Neuronal stem cell (in vitro differentiated cells): Measurements from ENCODE around the gene P2RY4.

Source experiments
- DNase-seq: peaks from one replicate; pipeline ENCODE4 v3.0.0-alpha.2; 2013; ENCODE audit warnings: low spot score
- H2AFZ ChIP-seq: one replicate; pipeline ENCODE4 v1.6.1; 2013; ENCODE audit warnings: mild to moderate bottlenecking, low read length, inconsistent platforms
- H2AK5ac ChIP-seq: 2 replicates; pipeline ENCODE4 v1.6.1; 2013; ENCODE audit warnings: low read depth, mild to moderate bottlenecking, inconsistent platforms, low read length, moderate library complexity, mixed read lengths
- H2BK120ac ChIP-seq: 2 replicates; pipeline ENCODE4 v1.6.1; 2013; ENCODE audit warnings: low read depth, mild to moderate bottlenecking, inconsistent platforms, low read length, moderate library complexity, mixed read lengths
- H2BK12ac ChIP-seq: one replicate; pipeline ENCODE4 v1.6.1; 2013; ENCODE audit warnings: low read length, inconsistent platforms
- H2BK15ac ChIP-seq: 2 replicates; pipeline ENCODE4 v1.6.1; 2013; ENCODE audit warnings: mild to moderate bottlenecking, low read length, inconsistent platforms, mixed read lengths
- H2BK5ac ChIP-seq: one replicate; pipeline ENCODE4 v1.6.1; 2013; ENCODE audit warnings: inconsistent platforms, mild to moderate bottlenecking, low read length, moderate library complexity
- H3K14ac ChIP-seq: one replicate; pipeline ENCODE4 v1.6.1; 2013; ENCODE audit warnings: low read length, inconsistent platforms
- H3K18ac ChIP-seq: 2 replicates; pipeline ENCODE4 v1.6.1; 2013; ENCODE audit warnings: low read length, inconsistent platforms
- H3K23ac ChIP-seq: 2 replicates; pipeline ENCODE4 v1.6.1; 2013; ENCODE audit warnings: low read depth, mild to moderate bottlenecking, mixed read lengths, low read length, inconsistent platforms; ENCODE audit not compliant: poor library complexity
- H3K27ac ChIP-seq: replicated peaks from 3 replicates; pipeline ENCODE4 v1.5.1; 2013; ENCODE audit warnings: low read length, inconsistent platforms
- H3K27me3 ChIP-seq, 3 experiments: 2 replicates each; pipeline ENCODE4 v1.6.1; 2013; ENCODE audit warnings: low read length in 3 of 3, mild to moderate bottlenecking in 2 of 3, inconsistent platforms in 1 of 3, low read depth in 1 of 3, mixed read lengths in 1 of 3, moderate library complexity in 1 of 3; ENCODE audit not compliant: control insufficient read depth in 3 of 3, insufficient read depth in 3 of 3
- H3K36me3 ChIP-seq, 2 donors: replicated peaks in 1 of 2; 2 replicates each; pipeline ENCODE4 v1.6.1; 2013; ENCODE audit warnings: low read length in 2 of 2; ENCODE audit not compliant: control insufficient read depth in 2 of 2, insufficient read depth in 2 of 2
- H3K4ac ChIP-seq: 2 replicates; pipeline ENCODE4 v1.6.1; 2013; ENCODE audit warnings: inconsistent platforms, mild to moderate bottlenecking, low read length, moderate library complexity
- H3K4me1 ChIP-seq, 2 donors: 1 replicate in 1 of 2; 2 replicates in 1 of 2; pipeline ENCODE4 v1.6.1; 2013; ENCODE audit warnings: low read length in 2 of 2, low read depth in 1 of 2; ENCODE audit not compliant: control insufficient read depth in 2 of 2, insufficient read depth in 1 of 2
- H3K4me2 ChIP-seq: one replicate; pipeline ENCODE4 v1.6.1; 2013; ENCODE audit warnings: mild to moderate bottlenecking, low read length, inconsistent platforms; ENCODE audit not compliant: insufficient read depth, poor library complexity, severe bottlenecking
- H3K4me3 ChIP-seq, 2 donors: 2 replicates each; pipeline ENCODE4 v1.5.1; 2013; ENCODE audit warnings: low read length in 2 of 2, mild to moderate bottlenecking in 2 of 2, inconsistent platforms in 1 of 2, moderate library complexity in 1 of 2
- H3K79me1 ChIP-seq: one replicate; pipeline ENCODE4 v1.6.1; 2013; ENCODE audit warnings: low read depth, mild to moderate bottlenecking, inconsistent platforms, low read length, moderate library complexity
- H3K9ac ChIP-seq: one replicate; pipeline ENCODE4 v1.6.1; 2013; ENCODE audit warnings: mild to moderate bottlenecking, low read depth, low read length, inconsistent platforms; ENCODE audit not compliant: poor library complexity
- H3K9me3 ChIP-seq, 2 donors: replicated peaks in 1 of 2; 2 replicates each; pipeline versions ENCODE3 to v1.6.1; 2013; ENCODE audit warnings: low read length in 2 of 2, mild to moderate bottlenecking in 2 of 2, inconsistent platforms in 1 of 2, low read depth in 1 of 2, mixed read lengths in 1 of 2, moderate library complexity in 1 of 2; ENCODE audit not compliant: control insufficient read depth in 2 of 2, insufficient read depth in 1 of 2
- H4K8ac ChIP-seq: one replicate; pipeline ENCODE4 v1.6.1; 2013; ENCODE audit warnings: low read depth, mild to moderate bottlenecking, inconsistent platforms, low read length, moderate library complexity
- H4K91ac ChIP-seq: one replicate; pipeline ENCODE4 v1.6.1; 2013; ENCODE audit warnings: low read length, low read depth, mild to moderate bottlenecking, inconsistent platforms; ENCODE audit not compliant: poor library complexity
- WGBS, 2 donors: extraction: QIAGEN DNeasy Blood & Tissue Kit; methylation state at CpG; one replicate each; pipeline ENCODE4 v1.1.7; 2013; ENCODE audit warnings: missing lambda C conversion rate in 2 of 2, mixed read lengths in 1 of 2; ENCODE audit not compliant: insufficient read length in 2 of 2, insufficient replicate concordance in 1 of 2; ENCODE audit errors: extremely low coverage in 2 of 2; 5-methylcytosine and 5-hydroxymethylcytosine counted together

Gene P2RY4

GRCh38 chrX:70240751-70241150 lies 19.3 kb downstream of the P2RY4 start:
- H3K27me3 ChIP-seq = peaks cover 0 to 13% (median 0%) of the 10 kb centered on the region in 3 experiments
- no peak overlapping the region for H3K4me2 ChIP-seq
- no peak overlapping the region for H3K23ac ChIP-seq
- no peak overlapping the region for H3K27ac ChIP-seq
- no peak for DNase-seq
- no peak overlapping the region for H2AK5ac ChIP-seq
- no peaks in the 10 kb centered on the region for H3K36me3 ChIP-seq
- H2BK120ac ChIP-seq = no peak overlapping the region
- H3K9ac ChIP-seq = no peak overlapping the region
- no peak overlapping the region for H3K18ac ChIP-seq
- no peaks in the 10 kb centered on the region for H3K9me3 ChIP-seq
- WGBS, 2 donors = no CpG with 5 or more reads among the region's 1 CpG
- H2BK12ac ChIP-seq = no peak overlapping the region
- H4K91ac ChIP-seq = no peak overlapping the region
- no peak overlapping the region for H2BK5ac ChIP-seq
- H3K4me1 ChIP-seq = no peaks in the 10 kb centered on the region
- no peaks in the 10 kb centered on the region for H3K79me1 ChIP-seq
- no peak overlapping the region for H2AFZ ChIP-seq
- no peak overlapping the region for H3K4me3 ChIP-seq
- no peak overlapping the region for H3K14ac ChIP-seq
- no peak overlapping the region for H3K4ac ChIP-seq
- no peak overlapping the region for H4K8ac ChIP-seq
- no peak overlapping the region for H2BK15ac ChIP-seq

DNA sequence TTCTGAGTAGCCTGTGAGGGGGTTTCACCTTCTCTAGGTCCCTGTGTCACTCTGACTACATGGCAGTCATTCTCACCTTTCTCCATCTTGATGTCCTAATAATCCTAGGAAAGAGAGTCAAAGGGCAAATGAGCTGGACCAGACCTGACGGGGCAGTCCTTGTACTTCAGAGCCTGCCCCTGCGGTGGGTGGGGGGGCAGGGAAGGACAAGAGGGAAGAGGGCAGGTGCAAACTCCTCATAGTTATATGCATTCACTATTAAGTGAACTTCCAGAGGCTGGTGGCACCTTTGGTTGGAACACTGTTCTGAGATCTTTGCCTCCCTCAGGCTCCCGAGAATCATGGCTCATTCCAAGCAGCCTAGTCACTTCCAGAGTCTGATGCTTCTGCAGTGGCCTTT lies 25.6 kb downstream of the P2RY4 start, which contains the start of gene AWAT1:
Gene AWAT1 (plus strand): TSS at position 301 of the 400 bp plus-strand sequence. CDS start 41 bp downstream, at position 342.
- Histone ChIP-seq H2BK12ac (no peak within 1 kb of the TSS), H4K91ac (no peak within 1 kb of the TSS), H3K4me3 (no peak within 1 kb of the TSS), H3K79me1 (no peaks in the 10 kb centered on the region), H3K4me2 (no peak within 1 kb of the TSS), H3K14ac (no peak within 1 kb of the TSS), H4K8ac (peak within 1 kb of the TSS; percentile 17), H3K27me3 (peaks cover 0 to 11% (median 0%) of the 10 kb centered on the region in 3 experiments), H2AK5ac (no peak within 1 kb of the TSS), H2BK15ac (no peak within 1 kb of the TSS), H3K4me1 (no peaks in the 10 kb centered on the region), H3K4ac (no peak within 1 kb of the TSS), H2AFZ (no peak within 1 kb of the TSS), H2BK5ac (no peak within 1 kb of the TSS), H3K27ac (no peak within 1 kb of the TSS), H3K36me3 (no peaks in the 10 kb centered on the region), H3K9ac (no peak within 1 kb of the TSS), H2BK120ac (no peak within 1 kb of the TSS), H3K23ac (no peak within 1 kb of the TSS), H3K9me3 (no peaks in the 10 kb centered on the region), H3K18ac (no peak within 1 kb of the TSS)
- WGBS, 2 donors = no CpG with 5 or more reads among the region's 3 CpGs
- no peak for DNase-seq

- H2AFZ ChIP-seq = no peak overlapping the region
- no peaks in the 10 kb centered on the region for H3K79me1 ChIP-seq
- peaks cover 0 to 8% (median 0%) of the 10 kb centered on the region in 3 experiments for H3K27me3 ChIP-seq
- H4K91ac ChIP-seq = no peak overlapping the region
- H4K8ac ChIP-seq = no peak overlapping the region
- no peak overlapping the region for H2BK12ac ChIP-seq
- no peak overlapping the region for H2AK5ac ChIP-seq
- WGBS, 2 donors = no CpG with 5 or more reads among the region's 4 CpGs
- no peaks in the 10 kb centered on the region for H3K36me3 ChIP-seq
- no peaks in the 10 kb centered on the region for H3K9me3 ChIP-seq
- no peak overlapping the region for H3K18ac ChIP-seq
- H3K23ac ChIP-seq = no peak overlapping the region
- H3K27ac ChIP-seq = no peak overlapping the region
- H2BK15ac ChIP-seq = no peak overlapping the region
- H3K9ac ChIP-seq = no peak overlapping the region
- no peaks in the 10 kb centered on the region for H3K4me1 ChIP-seq
- H3K4me2 ChIP-seq = no peak overlapping the region
- H2BK5ac ChIP-seq = no peak overlapping the region
- H3K14ac ChIP-seq = no peak overlapping the region
- H3K4ac ChIP-seq = no peak overlapping the region
- no peak overlapping the region for H2BK120ac ChIP-seq
- no peak overlapping the region for H3K4me3 ChIP-seq
- DNase-seq = no peak
Measured at GRCh38 chrX:70231666-70232065, 28.3 kb downstream of the P2RY4 start.

GRCh38 chrX:70226687-70227086 lies 33.3 kb downstream of the P2RY4 start:
- WGBS, 2 donors = no CpG with 5 or more reads among the region's 2 CpGs
- no peak overlapping the region for H4K91ac ChIP-seq
- no peaks in the 10 kb centered on the region for H3K4me1 ChIP-seq
- H3K4ac ChIP-seq = no peak overlapping the region
- no peak overlapping the region for H3K23ac ChIP-seq
- no peaks in the 10 kb centered on the region for H3K9me3 ChIP-seq
- H3K27ac ChIP-seq = no peak overlapping the region
- H2AK5ac ChIP-seq = no peak overlapping the region
- no peak overlapping the region for H3K14ac ChIP-seq
- no peaks in the 10 kb centered on the region for H3K36me3 ChIP-seq
- H2BK12ac ChIP-seq = no peak overlapping the region
- no peak overlapping the region for H2AFZ ChIP-seq
- H3K79me1 ChIP-seq = no peaks in the 10 kb centered on the region
- H3K9ac ChIP-seq = no peak overlapping the region
- no peak overlapping the region for H3K18ac ChIP-seq
- no peak overlapping the region for H2BK120ac ChIP-seq
- DNase-seq = no peak
- H4K8ac ChIP-seq = no peak overlapping the region
- H3K27me3 ChIP-seq = peaks cover 0 to 1% (median 0%) of the 10 kb centered on the region in 3 experiments
- no peak overlapping the region for H2BK15ac ChIP-seq
- no peak overlapping the region for H2BK5ac ChIP-seq
- no peak overlapping the region for H3K4me3 ChIP-seq
- H3K4me2 ChIP-seq = no peak overlapping the region
